Neural progenitor cell (in vitro differentiated cells): Measurements from ENCODE around the gene RTEL1. TPM values are rescaled to one million over a fixed set of nuclear protein-coding genes. Genes with fewer than 3 reads are reported as not detected.

Source experiments
- DNase-seq: peaks from one replicate; pipeline ENCODE4 v3.0.0-alpha.2; 2016; ENCODE audit warnings: low spot score
- H2AFZ ChIP-seq: fragments of 200-600 bp; sonication (generic); replicated peaks from 2 replicates; pipeline ENCODE4 v1.6.1; 2016; ENCODE audit warnings: antibody characterized with exemption
- H3F3A ChIP-seq: fragments of 200-600 bp; sonication (generic); 2 replicates; pipeline ENCODE4 v1.6.1; 2016; ENCODE audit warnings: antibody characterized with exemption, low read depth
- H3K27ac ChIP-seq: fragments of 200-600 bp; sonication (generic); 2 replicates; pipeline ENCODE4 v1.5.1; 2016; ENCODE audit warnings: mild to moderate bottlenecking
- H3K27me3 ChIP-seq: fragments of 200-600 bp; sonication (generic); 2 replicates; pipeline ENCODE4 v1.6.1; 2016; ENCODE audit warnings: mild to moderate bottlenecking, moderate library complexity
- H3K36me3 ChIP-seq: fragments of 200-600 bp; sonication (generic); 2 replicates; pipeline ENCODE4 v1.5.1; 2016
- H3K4me1 ChIP-seq: fragments of 200-600 bp; sonication (generic); 2 replicates; pipeline ENCODE4 v1.6.1; 2016; ENCODE audit warnings: mixed run types
- H3K4me2 ChIP-seq: fragments of 200-600 bp; sonication (generic); 2 replicates; pipeline ENCODE4 v1.6.1; 2016
- H3K4me3 ChIP-seq: fragments of 200-600 bp; sonication (generic); 2 replicates; pipeline ENCODE4 v1.5.1; 2016
- H3K79me2 ChIP-seq: fragments of 200-600 bp; sonication (generic); 2 replicates; pipeline ENCODE4 v1.6.1; 2016; ENCODE audit warnings: low read depth
- H3K9ac ChIP-seq: fragments of 200-600 bp; sonication (generic); 2 replicates; pipeline ENCODE4 v1.6.1; 2016
- H3K9me3 ChIP-seq: fragments of 200-600 bp; sonication (generic); 2 replicates; pipeline ENCODE4 v1.5.1; 2016; ENCODE audit warnings: low read depth
- H4K20me1 ChIP-seq: fragments of 200-600 bp; sonication (generic); 2 replicates; pipeline ENCODE4 v1.6.1; 2016; ENCODE audit warnings: low read depth
- H3K27ac Mint-ChIP-seq: 3 replicates; pipeline ENCODE4 v1.8.0; 2021; ENCODE audit warnings: mixed read lengths
- H3K27me3 Mint-ChIP-seq: 2 replicates; pipeline ENCODE4 v1.8.0; 2022; ENCODE audit warnings: low read depth, mild to moderate bottlenecking, inconsistent platforms, moderate library complexity, mixed read lengths; ENCODE audit not compliant: insufficient read depth
- H3K36me3 Mint-ChIP-seq: 3 replicates; pipeline ENCODE4 v1.8.0; 2021; ENCODE audit warnings: mixed read lengths
- H3K4me1 Mint-ChIP-seq: 3 replicates; pipeline ENCODE4 v1.8.0; 2021; ENCODE audit warnings: mixed read lengths
- H3K4me3 Mint-ChIP-seq: 3 replicates; pipeline ENCODE4 v1.8.0; 2021; ENCODE audit warnings: mild to moderate bottlenecking, moderate library complexity, mixed read lengths
- H3K9me3 Mint-ChIP-seq: 3 replicates; pipeline ENCODE4 v1.8.0; 2020; ENCODE audit warnings: mixed read lengths
- CTCF ChIP-seq: fragments of 200-600 bp; sonication (generic); IDR thresholded peaks from 2 replicates; pipeline ENCODE4 v1.5.1; 2017; ENCODE audit warnings: antibody characterized with exemption, mild to moderate bottlenecking
- EZH2 ChIP-seq: fragments of 200-600 bp; sonication (generic); IDR thresholded peaks from 2 replicates; pipeline ENCODE4 v1.6.1; 2017; ENCODE audit warnings: antibody characterized with exemption, mild to moderate bottlenecking, moderate library complexity
- EZH2phosphoT487 ChIP-seq: fragments of 200-600 bp; sonication (generic); IDR thresholded peaks from 2 replicates; pipeline ENCODE4 v1.6.1; 2017; ENCODE audit warnings: antibody characterized with exemption
- total RNA-seq: library from RNA; depleted of rRNA; stranded (reverse); fragments of >200 nt; gene quantifications from 2 replicates; pipeline ENCODE4 v1.2.3, GENCODE V29; 2015; ENCODE audit warnings: low replicate concordance

Gene RTEL1
- total RNA-seq, 1 donor from 2014 or later: 6.0 TPM

- Histone ChIP-seq H3K27me3 (no peaks in the 10 kb centered on the region), H3K36me3 (no peaks in the 10 kb centered on the region), H2AFZ (no peak overlapping the region), H3F3A (peaks cover 7% of the 10 kb centered on the region), H3K9me3 (no peaks in the 10 kb centered on the region), H3K4me1 (peaks cover 10% of the 10 kb centered on the region), H3K79me2 (no peaks in the 10 kb centered on the region), H4K20me1 (no peaks in the 10 kb centered on the region), H3K9ac (no peak overlapping the region), H3K4me2 (no peak overlapping the region), H3K4me3 (no peak overlapping the region), H3K27ac (no peak overlapping the region)
- H3K4me3 Mint-ChIP-seq: no peak overlapping the region
- H3K36me3 Mint-ChIP-seq: peaks cover 5% of the 10 kb centered on the region
- no peaks in the 10 kb centered on the region for H3K4me1 Mint-ChIP-seq
- no peak overlapping the region for H3K27ac Mint-ChIP-seq
- no peak for TF ChIP-seq CTCF
- no peak for DNase-seq
- H3K27me3 Mint-ChIP-seq: peaks cover 15% of the 10 kb centered on the region
- H3K9me3 Mint-ChIP-seq: peaks cover 4% of the 10 kb centered on the region
These were observed 35.1 kb downstream of the RTEL1 start for GRCh38 chr20:63693083-63693732.

GRCh38 chr20:63693733-63694583 is 35.8 kb downstream of the RTEL1 start:
- peaks cover 4% of the 10 kb centered on the region for H3K9me3 Mint-ChIP-seq
- Histone ChIP-seq H3K9me3 (no peaks in the 10 kb centered on the region), H3K4me2 (no peak overlapping the region), H4K20me1 (no peaks in the 10 kb centered on the region), H3K79me2 (no peaks in the 10 kb centered on the region), H3F3A (peaks cover 7% of the 10 kb centered on the region), H3K27ac (no peak overlapping the region), H3K27me3 (no peaks in the 10 kb centered on the region), H3K4me3 (no peak overlapping the region), H2AFZ (no peak overlapping the region), H3K36me3 (no peaks in the 10 kb centered on the region), H3K4me1 (peaks cover 10% of the 10 kb centered on the region), H3K9ac (no peak overlapping the region)
- no peak for DNase-seq
- H3K4me1 Mint-ChIP-seq: no peaks in the 10 kb centered on the region
- peaks cover 15% of the 10 kb centered on the region for H3K27me3 Mint-ChIP-seq
- H3K4me3 Mint-ChIP-seq: peak overlapping the region; percentile 58
- H3K27ac Mint-ChIP-seq: no peak overlapping the region
- TF ChIP-seq EZH2phosphoT487 (no peak), EZH2 (no peak), CTCF (no peak)
- peaks cover 5% of the 10 kb centered on the region for H3K36me3 Mint-ChIP-seq

GRCh38 chr20:63694584-63695423 is 36.7 kb downstream of the RTEL1 start:
- H3K9me3 Mint-ChIP-seq: peaks cover 4% of the 10 kb centered on the region
- no peak for TF ChIP-seq EZH2
- H3K4me3 Mint-ChIP-seq: no peak overlapping the region
- H3K9me3 ChIP-seq: no peaks in the 10 kb centered on the region
- no peak overlapping the region for H3K27ac ChIP-seq
- no peaks in the 10 kb centered on the region for H3K4me1 Mint-ChIP-seq
- H3K4me2 ChIP-seq: no peak overlapping the region
- no peak overlapping the region for H3K4me3 ChIP-seq
- H3K36me3 Mint-ChIP-seq: peaks cover 5% of the 10 kb centered on the region
- H3K27me3 Mint-ChIP-seq: peaks cover 15% of the 10 kb centered on the region
- H3K27me3 ChIP-seq: no peaks in the 10 kb centered on the region
- no peaks in the 10 kb centered on the region for H4K20me1 ChIP-seq
- no peaks in the 10 kb centered on the region for H3K79me2 ChIP-seq
- H3K4me1 ChIP-seq: peaks cover 10% of the 10 kb centered on the region
- H3K27ac Mint-ChIP-seq: no peak overlapping the region
- peaks cover 7% of the 10 kb centered on the region for H3F3A ChIP-seq
- H3K36me3 ChIP-seq: no peaks in the 10 kb centered on the region
- no peak for DNase-seq
- H3K9ac ChIP-seq: no peak overlapping the region
- H2AFZ ChIP-seq: no peak overlapping the region
